Stimulated activated CD8-positive, alpha-beta memory T cell treated with anti-CD3 and anti-CD28 coated beads, Interleukin-4, amount 100 ng/mL, for 1 hour (primary cell): ENCODE measurements around the gene FFAR3.

Experiments
- DNase-seq, 2 donors: peaks; one replicate each; pipeline ENCODE4 v3.0.0-alpha.2; 2020; ENCODE audit warnings: low read depth in 2 of 2, low spot score in 1 of 2

Gene FFAR3, protein sequence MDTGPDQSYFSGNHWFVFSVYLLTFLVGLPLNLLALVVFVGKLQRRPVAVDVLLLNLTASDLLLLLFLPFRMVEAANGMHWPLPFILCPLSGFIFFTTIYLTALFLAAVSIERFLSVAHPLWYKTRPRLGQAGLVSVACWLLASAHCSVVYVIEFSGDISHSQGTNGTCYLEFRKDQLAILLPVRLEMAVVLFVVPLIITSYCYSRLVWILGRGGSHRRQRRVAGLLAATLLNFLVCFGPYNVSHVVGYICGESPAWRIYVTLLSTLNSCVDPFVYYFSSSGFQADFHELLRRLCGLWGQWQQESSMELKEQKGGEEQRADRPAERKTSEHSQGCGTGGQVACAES

DNA sequence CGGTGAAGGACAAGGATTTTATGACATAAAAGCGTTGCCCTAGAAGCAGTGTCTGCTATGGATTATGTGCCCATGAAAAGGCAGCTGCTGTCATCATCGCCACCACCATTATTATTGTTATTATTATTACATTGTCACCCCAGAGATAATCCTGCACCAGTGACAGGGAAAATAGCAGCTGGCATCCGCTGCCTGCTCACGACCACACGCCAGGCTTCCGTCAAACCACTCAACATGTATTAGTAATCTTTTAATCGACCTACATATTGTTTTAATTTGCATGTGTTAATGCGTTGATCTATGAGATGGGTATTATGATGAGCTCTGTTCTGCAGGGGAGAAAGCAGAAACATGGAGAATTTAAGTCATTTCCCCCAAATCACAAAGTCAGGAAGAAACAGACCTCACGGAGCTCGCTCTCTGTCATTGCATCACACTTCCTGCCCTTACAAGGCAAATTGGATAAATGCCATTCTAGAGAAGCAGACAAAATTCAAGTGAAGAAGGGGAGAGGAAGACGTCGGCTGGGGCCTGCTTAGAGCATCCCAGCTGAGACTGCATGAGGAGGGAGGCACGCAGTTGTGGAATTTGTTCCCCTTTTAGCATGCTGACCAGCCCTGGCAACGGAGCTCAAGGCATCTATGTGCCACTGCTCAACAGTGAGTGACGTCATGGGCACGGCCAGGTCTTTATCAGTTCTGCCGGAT, at the start of gene FFAR3:
Gene FFAR3, plus strand, starts transcription at position 594 of the 707 bp plus-strand sequence. CDS start 431 bp downstream, outside the sequence.
- DNase-seq = no peak

DNA sequence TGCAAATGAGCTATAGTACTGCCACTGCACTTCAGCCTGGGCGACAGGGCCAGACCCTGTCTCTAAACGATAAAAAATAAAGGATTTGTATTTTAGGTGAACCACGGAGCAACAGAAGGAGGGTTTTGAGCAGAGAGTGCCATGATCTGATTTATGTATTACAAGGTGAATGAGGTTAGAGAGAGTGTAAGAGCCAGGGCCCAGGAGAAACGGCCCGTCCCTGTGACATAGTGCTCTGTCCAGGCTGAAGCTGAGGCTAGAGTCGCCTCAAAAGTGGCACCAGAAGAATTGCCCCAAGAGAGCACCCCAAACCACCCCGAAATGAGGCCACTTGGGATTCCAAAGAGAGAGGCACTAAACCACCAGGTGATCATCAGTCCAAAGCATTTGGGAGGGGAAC, 49.4 kb upstream of the FFAR3 start:
- DNase-seq = no peak

DNA sequence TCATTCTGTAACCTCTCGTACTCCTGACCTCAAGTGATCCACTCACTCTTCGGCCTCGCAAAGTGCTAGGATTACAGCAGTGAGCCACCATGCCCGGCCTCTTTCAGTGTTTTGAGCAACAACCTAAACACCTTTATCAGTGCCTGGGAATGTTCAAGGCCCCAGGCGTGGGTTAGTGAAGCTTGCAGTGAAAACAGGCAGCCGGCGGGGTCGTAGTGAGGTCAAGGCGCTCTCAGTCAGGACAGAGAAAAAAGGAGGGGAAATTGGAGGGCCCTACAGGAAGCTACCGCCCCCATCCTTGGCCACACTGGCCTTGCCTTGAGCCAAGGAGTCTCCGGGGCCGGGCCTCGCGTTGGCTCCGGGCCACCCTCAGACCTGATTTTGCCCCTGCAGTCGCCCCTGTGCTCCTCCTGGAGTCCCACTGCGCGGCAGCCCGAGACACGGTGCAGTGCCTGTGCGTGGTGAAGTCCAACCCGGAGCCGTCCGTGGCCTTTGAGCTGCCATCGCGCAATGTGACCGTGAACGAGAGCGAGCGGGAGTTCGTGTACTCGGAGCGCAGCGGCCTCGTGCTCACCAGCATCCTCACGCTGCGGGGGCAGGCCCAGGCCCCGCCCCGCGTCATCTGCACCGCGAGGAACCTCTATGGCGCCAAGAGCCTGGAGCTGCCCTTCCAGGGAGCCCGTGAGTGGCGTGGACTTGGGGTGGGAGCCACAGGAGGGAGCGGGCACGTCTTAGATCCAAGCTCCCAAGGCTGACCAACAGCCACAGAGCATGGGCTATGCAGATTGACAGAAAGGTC, 48.6 kb upstream of the FFAR3 start:
- DNase-seq = no peak

DNA sequence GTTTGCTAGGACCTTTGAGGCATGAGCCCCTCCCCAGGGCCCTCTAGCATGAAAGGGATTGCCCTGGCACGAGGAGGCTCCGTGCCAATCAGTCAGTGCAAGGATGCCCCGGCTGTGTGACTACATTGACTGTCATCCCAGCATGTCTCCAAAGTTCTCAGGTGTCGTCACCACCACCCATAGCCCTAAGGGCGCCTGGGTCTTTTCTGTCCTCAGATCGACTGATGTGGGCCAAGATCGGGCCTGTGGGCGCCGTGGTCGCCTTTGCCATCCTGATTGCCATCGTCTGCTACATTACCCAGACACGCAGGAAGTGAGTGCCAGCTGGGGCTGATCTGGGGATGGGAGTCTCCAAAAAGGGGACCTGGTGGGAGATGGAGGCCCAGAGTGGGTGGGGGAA, 47.9 kb upstream of the FFAR3 start:
- no peak for DNase-seq

DNA sequence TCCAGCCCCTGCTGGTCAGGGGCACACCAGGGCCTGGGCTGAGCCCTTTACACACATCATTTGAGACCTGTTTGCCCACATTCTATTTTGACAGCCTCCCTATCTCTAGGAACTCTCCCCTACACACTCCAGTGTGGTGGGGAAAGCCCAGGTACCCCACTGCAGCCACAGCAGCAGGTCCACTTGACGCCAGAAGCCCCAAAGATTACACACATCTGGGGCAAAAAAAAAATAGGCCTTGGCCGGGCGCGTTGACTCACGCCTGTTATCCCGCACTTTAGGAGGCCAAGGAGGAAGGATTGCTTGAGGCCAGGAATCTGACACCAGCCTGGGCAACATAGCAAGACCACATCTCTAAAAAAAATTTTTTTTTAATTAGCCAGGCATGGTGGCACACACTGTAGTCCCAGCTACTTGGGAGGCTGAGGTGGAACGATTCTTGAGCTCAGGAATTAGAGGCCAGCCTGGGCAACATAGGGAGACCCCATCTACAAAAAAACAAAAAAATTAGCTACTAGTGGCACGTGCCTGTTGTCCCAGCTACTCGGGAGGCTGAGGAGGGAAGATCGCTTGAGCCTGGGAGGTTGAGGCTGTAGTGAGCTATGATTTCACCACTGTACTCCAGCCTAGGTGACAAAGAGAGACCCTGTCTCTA, 47.3 kb upstream of the FFAR3 start:
- no peak for DNase-seq

DNA sequence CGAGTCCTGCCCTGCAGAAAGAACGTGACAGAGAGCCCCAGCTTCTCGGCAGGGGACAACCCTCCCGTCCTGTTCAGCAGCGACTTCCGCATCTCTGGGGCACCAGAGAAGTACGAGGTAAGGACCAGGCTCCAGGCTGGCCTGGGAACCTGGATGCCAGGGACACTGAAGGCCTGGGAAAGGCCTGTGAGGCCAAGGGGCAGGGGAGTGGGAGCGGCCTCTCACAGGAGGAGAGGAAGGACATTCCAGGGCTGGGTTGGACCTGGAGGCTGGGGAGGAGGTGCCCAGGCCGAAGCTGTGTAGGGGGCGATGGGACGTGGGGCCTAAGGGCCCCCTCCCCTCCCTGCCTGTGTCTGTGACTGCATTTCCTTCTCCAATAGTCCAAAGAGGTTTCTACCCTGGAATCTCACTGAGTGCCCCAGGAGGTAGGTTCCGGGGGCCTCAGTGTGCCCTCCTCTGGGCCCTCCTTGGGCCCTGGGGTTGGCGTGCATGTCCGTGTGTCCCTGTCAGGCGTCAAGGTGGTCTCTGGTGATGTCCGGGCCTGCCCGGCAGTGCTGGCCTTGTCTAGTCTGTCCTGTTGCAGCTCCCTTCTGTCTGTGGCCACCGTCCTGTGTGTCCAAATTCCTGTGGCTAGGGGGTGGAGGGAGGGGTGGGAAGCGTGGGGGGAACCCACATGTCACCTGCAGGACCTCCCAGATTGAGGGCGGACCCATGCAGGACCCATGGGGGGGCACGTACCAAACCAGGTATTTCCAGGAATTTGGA, 46.2 kb upstream of the FFAR3 start:
- DNase-seq = no peak

DNA sequence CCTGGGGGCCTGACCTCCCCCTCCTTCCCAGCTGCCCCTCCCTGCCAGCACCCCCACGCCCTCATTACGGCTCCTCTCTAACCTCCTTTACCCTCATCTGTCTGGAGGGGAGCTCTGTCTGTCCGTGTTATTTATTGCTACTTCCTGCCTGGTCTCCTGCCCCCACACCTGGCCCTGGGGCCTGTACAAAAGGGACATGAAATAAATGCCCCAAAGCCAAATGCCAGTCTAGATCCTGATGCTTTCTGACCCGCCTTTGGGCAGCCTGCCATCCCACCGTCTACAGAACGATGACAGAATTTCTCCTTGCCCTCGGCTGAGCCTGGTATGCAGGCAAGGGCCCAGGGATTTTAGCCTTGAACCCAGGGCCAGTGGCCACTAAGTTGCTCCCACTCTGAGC, 44.7 kb upstream of the FFAR3 start:
- DNase-seq = no peak

DNA sequence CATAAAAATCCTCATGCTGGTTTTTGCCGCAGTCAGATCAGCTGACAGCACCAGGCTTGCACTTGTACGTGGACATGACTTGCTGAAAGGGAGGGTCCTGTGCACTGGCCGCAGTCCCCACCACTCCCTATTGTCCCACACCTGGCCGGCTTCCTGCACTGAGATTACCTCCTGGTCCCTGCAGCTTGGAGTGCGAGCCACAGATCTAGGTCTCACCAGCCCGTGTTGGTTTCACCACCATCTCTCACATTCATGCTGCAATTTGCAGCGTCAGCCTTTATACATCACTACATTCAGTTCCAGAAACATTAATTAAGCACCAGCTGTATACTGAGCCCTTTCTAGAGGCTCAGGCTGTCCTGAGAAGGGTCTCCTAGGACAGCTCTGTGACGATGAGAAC, 44.2 kb upstream of the FFAR3 start:
- no peak for DNase-seq

DNA sequence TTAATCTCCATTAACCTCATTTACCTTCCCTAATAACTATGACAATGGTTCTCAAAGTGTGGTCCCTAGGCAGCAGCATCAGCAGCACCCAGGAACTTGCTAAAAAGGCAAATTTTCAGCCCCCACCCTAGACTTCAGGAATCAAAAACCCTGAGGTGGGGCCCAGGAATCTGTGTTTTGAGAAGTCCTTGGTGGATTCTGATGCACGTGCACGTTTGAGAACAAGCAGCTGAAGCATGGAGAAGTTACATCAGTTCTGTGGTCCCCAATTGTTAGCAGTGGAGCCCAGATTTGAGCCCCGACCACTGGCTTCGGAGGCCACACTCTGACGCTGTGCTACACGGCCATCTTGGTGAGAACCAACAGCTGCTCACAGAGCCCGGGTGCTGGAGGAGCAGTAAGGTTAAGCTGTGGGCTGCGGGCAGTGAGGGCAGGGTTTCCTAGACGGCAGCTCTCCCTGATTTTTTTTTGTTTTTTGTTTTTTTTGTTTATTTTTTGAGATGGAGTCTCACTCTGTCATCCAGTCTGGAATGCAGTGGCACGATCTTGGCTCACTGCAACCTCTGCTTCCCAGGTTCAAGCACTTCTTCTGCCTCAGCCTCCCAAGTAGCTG, 43.3 kb upstream of the FFAR3 start:
- DNase-seq = no peak

DNA sequence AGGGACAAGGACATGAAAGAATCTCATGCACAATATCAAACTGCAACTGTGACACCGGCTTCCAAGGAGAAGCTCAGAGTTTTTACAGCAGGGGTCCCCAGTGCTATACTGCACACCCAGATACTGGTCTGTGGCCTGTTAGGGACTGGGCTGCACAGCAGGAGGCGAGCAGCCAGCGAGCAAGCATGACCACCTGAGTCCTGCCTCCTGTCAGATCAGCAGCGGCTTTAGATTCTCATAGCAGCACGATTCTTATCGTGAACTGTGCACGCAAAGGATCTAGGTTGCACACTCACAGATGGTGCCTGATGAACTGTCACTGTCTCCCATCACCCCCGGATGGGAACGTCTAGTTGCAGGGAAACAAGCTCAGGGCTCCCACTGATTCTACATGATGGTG, 42.4 kb upstream of the FFAR3 start:
- DNase-seq = no peak

DNA sequence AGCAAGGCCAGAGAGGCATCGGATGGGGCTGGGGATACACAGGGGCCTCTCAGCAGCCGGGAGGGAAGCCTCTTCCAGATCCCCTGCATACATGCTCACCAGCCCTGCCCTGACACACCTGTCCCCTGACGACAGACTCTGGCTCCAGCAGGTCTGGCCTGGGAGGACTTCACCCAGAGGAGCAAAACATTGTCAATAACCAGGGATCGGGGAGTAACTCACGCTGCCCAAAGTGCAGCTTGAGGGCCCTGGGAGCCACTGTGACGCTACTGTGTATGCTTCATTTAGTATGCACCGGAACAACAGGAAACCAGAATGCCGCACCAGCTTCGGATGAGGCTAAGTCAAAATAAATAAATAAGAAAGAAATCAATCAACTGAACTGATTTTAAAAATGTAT, 41.7 kb upstream of the FFAR3 start:
- no peak for DNase-seq

DNA sequence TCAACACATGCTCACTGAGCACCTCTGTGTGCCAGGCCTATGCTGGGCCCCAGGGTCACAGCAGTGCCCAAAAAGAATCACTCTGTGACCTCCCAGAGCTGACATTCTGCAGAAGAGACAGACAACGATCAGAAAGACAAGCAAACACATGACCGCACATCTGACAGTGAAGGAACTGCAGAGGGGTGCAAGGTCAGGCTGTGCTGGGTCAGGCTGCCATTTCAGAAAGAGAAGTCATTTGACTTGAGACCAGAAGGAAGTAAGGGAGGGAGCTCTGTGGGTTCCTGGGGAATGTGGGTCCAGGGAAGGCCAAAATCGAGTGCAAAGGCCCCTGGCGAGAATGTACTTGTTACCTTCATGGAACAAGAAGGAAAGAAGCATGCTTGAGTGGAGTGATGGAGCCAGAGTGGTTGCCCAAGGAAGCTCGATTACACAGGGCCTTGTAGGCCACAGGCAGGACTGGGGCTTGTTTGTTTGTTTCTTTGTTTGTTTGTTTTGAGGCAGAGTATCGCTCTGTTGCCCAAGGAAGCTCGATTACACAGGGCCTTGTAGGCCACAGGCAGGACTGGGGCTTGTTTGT, 40.7 kb upstream of the FFAR3 start:
- no peak for DNase-seq

DNA sequence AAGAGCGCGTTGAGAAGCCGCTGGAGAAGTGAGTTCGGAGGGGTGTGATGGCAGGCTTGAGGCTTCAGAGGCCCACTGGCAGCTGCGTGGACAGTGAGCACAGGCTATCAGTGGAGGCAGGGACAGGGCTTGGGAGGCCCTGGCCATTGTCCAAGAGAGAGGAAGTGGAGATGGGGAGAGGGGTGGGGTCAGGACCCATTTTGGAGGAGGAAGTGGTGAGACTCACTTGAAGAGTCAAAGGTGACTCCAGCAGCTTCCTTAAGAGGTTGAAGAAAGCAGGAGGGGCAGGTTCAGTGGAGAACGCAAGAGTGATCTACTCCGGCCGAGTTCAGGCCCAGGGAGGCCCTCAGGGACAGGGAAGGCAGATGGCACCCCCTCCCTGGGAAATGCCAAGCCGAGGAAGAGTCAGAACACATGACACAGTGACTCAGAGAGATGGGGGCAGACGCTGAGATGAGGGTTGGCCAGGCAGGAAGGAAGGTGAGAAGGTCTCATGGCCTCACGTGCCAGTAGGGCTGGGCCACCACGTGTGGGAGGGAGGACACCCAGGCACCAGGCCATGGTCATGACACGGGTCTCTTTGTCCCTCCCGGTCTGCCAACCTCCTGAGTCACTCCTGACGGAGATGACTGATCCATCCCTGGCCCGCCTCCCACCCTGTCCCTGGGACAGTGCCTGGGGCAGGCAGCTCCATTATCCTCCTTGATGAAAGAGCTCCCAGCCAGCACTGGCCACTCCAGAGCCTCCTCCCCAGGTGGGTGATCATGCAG, 39.4 kb upstream of the FFAR3 start:
- DNase-seq = no peak

DNA sequence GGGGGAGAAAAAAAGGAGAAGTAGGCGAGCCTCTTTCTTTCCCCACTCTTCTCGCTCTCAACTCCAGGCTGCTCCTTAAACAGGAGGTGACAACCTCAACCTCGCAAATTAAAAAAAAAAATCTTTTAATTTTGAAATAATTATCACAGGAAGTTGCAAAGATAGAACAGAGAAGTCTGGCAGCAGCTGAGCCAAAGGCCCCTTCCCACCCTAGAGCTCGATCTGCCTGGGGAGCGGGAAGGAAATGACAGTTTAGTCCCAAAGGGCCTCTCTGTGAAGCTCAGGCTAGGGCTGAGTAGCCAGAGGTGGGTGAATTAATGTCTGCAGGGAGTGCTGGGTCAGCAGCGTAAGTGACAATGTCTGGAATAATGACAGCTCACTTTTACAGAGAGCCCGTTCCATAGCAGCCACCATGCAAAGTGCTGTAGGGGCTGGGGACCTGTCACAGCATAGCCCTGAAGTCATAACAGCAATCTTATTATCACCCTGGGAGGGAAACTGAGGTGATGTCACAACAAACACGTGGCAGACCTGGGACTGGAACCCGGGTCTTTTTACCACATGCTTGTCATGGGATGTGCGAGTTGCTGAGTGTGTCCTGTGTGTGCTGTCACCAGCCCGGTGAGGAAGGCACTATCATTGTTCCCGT, 38.1 kb upstream of the FFAR3 start:
- no peak for DNase-seq

DNA sequence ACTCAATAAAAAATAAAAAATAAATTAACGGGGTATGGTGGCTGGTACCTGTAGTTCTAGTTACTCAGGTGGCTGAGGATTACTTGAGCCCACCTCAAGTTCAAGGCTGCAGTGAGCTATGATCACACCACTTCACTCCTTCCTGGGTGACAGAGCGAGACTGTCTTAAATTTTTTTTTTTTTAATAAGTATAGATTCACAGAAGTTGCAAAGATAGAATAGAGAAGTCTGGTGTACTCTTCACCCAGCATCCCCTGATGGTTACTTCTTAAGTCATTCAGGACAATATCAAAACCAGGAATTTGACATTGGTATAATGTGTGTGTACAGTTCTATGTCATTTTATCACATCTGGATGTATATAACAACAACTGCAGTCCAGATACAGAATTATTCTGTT, 37.0 kb upstream of the FFAR3 start:
- DNase-seq = no peak

DNA sequence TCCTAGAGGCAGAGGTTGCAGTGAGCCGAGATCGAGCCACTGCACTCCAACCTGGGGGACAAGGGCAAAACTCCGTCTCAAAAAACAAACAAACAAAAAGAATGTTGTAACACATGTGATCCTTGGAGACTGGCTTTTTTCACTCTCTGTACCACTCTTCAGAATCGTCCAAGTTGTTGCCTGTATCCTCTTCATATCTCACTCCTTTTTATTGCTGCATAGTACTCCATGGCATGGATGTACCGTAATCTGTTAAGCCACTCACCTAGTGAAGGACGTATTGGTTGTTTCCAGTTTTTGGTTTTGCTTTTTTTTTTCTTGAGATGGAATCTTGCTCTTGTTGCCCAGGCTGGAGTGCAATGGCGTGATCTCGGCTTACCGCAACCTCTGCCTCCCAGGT, 36.2 kb upstream of the FFAR3 start:
- DNase-seq = no peak

DNA sequence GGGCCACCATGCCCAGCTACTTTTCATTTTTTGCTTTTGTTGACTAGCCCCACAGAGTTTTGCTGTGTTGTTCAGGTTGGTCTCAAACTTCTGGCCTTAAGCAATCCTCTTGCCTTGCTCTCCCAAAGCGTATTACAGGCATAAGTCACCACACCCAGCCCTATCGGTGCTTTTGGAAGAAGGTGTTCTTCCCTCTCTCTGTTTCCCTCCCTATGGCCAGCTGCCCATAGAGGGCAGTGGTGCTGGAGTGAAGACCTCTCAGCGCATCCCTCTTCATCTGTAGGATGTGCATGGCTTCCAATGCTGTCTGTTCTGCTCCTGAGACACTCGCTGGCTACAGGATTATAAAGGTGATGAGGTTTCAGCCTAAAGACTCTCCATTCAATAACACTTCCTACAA, 30.6 kb upstream of the FFAR3 start:
- DNase-seq = no peak

DNA sequence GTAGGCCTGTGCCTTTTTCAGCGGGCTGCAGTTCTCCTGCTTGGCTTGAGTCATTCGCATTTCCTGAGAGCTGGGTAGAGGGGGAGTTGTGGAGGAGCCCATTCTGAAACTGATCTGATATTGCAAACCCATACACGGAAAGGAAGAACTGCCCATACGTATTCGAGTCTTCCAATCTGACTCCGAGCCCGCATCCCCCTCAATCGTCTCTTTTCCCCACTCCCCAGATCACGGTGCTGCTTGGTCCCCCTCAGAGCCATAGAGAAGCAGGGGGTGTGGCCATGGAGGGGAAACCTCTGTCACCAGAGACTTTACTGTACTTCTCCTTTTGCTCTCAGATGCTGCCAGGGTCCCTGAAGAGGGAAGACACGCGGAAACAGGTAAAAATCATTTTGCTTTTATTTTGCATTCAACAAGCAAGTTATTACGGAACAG, 29.4 kb upstream of the FFAR3 start, which contains the start of gene CD22:
Gene CD22, plus strand, starts transcription at position 337 of the 435 bp plus-strand sequence. CDS start 2,854 bp downstream, outside the sequence.
- no peak for DNase-seq
